Activated CD8-positive, alpha-beta memory T cell treated with anti-CD3 and anti-CD28 coated beads, Interleukin-2, amount 50 U/mL, for 48 hours (primary cell): ENCODE results near the gene TRABD.
A peak's percentile ranks its signal among the peaks of the same experiment; 100 is the strongest.
"Not testable (repeated sequence)": the region's sequence is repeated elsewhere in the genome, so short reads cannot be mapped to it uniquely, and the experiment has no call there.

Source experiments
- DNase-seq: peaks from one replicate; pipeline ENCODE4 v3.0.0-alpha.2; 2020

Gene TRABD

DNA sequence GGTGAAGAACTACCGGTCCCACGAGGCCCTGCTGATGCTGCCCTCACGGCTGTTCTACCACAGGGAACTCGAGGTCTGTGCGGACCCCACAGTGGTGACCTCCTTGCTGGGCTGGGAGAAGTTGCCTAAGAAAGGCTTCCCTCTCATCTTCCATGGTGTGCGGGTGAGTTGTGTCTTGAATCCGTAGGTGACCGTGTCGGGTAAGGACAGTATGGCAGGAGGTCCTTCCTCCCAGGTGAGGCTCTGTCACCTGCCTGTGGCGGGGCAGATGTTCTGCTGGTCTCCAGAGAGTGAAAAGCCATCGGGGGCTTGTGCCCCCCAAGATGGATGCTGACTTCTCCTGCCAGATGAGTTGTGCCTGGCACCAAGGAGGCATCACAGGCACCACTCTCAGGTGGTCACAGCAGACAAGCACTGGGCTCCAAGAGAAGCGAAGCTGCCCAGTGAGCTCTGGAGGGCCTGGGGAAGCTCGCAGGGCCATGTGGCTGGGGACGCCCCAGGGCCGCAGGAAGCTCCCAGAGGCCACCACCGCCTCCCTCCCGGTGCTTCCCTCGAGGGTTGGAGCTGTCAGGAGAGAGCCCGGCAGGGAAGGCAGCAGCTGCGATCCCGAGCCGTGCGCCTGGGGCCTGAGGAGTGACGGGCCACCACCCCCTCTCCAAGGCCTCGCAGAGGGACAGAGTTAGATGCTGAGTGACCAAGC is 32.5 kb upstream of the TRABD start:
- DNase-seq = no peak

DNA sequence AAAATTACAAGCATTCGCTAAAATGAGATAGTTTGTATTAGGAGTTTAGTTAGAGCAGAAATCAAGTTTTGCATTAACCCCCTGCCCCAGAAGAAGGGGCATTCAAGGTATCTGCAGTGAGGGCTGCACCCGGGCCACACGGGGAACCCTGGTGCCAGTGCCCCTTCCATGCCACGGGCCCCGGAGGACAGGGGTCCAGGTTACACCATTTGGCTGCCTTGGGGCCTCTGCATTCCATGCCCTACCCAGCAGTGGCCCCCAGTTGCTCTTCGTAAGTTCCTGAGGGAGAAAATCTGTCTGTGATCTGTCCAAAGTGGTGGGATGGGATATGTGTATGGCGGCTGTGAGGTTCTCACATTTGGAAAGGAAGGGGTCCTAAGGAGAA is 32.0 kb upstream of the TRABD start:
- no peak for DNase-seq

DNA sequence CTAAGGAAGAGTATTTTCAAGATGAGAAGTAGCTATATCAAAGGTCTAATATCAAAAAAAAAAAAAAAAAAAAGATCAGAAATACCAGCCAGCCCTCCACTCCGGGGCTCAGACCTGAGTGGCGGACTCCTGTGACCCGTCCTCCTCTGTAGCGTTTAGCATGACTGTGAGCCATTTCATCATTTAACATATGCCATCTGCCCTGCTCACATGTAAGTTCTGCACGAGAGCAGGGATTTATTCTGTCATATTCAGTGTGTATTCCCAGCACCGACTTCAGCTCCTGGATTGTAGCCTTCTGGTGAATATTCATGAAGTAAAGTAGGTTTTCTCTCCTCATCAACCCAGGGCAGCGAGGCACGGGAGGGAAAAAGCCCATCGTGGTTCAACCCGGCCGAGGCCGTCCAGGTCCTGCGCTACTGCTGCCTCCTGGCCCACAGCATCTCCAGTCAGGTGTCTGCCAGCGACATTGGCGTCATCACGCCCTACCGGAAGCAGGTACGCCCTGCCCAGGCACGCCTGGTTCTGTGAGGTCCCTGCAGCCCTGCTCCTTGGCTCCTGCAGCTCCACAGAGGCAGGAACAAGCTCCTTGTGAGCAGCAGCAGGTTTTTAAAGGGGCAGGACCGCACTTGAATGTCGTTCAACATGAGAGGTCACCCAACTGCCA is 27.9 kb upstream of the TRABD start:
- DNase-seq = no peak

DNA sequence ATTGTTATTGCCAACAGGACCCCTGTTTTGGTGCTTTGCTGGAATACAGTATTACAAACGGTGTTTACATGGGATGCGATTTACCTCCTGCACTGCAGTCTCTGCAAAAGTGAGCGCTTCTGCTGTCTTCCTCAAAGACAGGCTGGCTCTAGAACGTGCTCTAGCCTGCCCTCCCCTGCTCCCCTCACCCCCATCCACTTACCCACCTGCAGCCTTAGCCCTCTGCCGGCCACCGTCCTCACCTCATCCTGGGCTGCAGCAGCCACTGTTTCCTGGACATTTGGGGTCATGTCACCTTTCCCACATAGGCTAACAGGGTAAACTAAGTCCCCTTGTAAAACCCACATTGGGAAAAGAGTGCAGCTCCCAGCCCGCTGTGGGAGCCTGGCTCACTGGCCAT is 24.8 kb upstream of the TRABD start:
- no peak for DNase-seq

DNA sequence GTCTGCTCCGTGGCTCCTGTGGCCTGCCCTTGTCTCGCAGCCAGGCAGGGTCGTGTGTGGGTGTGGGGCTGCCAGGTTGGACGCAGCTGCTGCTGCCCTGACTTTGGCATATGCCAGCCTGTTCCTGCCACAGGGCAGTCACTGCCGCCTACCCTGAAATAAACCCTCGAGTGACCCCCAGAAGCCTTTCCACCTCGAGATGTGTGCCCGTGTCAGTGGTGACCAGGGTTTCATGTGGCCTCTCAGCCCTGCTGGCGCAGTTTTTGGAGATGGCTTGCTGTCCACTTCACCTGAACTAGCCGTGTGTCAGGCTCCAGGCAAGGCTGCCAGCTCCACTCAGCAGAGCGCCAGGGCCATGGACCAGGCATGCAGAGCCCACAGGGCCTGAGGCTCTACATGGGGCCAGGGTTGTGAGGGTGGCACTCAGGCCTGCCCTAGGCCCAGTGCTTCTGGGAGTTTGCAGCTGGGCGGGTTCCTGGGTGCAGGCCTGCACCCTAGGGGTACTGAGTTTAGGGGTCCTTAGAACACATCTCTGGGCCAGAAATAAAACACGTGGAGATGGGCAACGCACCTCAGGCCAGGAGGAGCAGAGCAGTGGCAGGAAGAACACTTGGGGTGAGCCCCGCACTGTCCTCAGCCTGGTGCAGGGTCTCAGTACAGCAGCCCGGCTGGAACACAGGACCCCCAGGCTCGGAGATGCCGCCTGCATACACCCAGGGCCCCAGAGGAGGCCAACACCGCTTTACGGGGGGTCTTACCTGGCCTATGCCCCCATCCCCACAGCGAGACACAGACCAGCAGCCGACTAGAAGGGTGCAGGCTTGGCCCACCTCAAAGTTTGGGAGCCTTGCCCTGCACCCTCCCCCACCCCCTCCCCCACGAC is 24.0 kb upstream of the TRABD start:
- DNase-seq = no peak

DNA sequence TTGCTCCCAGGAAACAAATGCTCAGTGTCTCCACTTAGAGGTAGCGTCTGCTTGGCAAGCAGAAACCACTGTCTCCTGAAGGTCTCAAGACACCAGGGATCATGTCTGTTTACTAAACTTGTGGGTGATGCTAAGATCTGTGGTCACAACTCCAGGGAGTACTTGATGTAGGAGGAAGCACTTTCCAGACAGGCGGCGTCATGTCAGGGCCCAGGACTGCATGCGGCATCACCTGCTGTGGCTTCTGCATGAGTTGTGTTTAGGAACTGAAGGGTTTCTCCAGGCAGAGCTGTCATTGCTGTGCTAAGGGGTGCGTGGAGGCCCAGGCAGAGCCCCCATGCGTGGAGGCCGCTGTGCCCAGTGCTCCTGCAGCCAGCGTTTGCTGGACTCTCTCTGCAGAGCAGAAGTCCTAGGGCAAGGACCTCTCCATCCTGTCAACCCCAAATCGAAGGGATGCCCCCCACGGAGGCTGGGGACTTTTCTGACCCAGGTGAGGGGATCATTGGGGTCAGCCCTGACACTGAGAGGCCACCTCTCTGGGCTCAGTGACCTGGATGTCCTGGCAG is 23.2 kb upstream of the TRABD start:
- DNase-seq = no peak

DNA sequence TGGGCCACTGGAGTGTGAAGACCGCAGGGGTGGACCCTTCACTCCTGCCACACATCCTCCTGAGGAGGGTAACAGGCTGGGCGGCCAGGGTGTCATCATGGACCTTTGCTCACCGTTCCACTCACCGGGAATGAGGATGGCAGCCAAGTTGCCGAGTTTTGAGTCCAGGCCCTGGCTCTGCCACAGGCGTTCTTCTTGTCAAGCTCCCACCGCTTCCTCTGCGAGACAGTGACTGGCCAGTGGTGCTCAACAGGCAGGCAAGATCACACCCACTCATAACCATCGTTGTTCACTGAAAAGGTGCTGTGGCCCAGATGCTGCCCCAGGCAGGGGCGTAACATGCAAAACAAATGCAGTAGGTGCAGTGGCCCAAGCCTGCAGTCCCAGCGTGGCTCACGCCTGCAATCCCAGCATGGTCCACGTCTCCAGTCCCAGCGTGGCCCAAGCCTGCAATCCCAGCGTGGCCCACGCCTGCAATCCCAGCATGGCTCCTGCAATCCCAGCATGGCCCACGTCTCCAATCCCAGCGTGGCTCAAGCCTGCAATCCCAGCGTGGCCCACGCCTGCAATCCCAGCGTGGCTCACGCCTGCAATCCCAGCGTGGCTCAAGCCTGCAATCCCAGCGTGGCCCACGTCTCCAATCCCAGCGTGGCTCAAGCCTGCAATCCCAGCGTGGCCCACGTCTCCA is 20.1 kb upstream of the TRABD start:
- no peak for DNase-seq

DNA sequence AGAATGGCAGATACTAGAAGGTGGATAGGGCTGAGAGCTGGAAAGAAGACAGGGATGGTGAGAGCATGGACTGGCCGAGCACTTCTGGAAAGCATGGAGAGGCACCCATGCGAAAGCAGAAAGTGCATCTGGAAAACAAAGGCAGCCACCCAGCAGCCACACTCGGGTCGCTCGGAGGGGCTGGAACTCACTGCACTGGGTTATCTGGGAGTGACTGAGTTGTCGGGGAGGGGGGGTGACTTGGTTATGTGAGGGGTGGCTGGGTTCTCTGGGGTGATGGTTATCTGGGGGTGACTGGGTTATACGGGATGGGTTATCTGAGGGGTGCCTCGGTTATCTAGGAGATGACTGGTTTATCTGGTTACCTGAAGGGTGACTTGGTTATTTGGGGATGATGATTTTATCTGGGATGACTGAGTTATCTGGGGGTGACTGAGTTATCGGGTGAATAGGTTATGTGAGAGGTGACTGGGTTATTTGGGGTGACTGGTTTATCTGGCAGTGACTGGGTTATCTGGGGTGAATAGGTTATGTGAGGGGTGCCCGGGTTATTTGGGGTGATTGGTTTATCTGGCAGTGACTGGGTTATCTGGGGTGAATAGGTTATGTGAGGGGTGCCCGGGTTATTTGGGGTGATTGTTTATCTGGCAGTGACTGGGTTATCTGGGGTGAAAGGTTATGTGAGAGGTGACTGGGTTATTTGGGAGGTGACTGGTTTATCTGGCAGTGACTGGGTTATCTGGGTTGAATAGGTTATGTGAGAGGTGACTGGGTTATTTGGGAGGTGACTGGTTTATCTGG is 17.8 kb upstream of the TRABD start:
- no peak for DNase-seq

DNA sequence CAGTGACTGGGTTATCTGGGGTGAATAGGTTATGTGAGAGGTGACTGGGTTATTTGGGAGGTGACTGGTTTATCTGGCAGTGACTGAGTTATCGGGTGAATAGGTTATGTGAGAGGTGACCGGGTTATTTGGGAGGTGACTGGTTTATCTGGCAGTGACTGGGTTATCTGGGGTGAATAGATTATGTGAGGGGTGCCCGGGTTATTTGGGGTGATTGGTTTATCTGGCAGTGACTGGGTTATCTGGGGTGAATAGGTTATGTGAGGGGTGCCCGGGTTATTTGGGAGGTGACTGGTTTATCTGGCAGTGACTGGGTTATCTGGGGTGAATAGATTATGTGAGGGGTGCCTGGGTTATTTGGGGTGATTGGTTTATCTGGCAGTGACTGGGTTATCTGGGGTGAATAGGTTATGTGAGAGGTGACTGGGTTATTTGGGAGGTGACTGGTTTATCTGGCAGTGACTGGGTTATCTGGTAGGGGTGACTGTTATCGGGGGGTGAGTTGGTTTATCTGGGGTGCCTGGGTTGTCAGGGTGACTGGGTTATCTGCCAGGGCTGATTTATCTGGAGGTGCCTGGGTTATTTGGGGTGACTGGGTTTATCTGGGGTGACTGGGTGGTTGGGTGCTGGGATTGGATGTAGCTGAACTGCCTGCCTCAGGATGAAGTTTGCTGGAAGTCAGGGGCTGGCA is 17.1 kb upstream of the TRABD start:
- DNase-seq = not testable (repeated sequence)

DNA sequence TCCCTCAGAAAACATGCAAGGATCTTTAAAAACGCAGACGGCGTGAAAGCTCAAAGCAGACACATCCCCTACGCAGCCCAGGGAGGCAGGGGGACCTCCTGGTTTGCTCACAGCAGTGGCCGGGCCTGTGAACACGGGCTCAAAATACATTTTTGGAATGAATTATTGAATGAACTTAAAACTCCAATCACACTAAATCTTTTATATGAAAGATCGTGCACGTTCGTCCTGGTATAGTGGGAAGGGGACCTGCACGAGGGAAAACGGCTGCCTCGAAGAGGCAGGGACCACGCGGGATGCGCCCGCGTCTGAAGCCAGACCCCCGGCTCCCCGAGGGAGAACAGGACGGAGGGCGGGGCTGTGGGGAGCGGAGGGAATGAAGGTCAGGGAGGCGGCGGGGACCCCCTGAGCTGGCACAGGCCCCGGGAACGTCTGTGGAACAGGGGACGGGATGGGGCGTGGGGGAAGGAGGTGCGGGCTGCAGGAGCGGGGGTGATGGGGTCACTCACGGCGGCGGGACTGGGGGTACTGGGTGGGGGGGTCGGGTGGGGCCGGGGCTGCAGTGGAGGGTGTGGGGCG is 16.4 kb upstream of the TRABD start:
- DNase-seq = no peak

DNA sequence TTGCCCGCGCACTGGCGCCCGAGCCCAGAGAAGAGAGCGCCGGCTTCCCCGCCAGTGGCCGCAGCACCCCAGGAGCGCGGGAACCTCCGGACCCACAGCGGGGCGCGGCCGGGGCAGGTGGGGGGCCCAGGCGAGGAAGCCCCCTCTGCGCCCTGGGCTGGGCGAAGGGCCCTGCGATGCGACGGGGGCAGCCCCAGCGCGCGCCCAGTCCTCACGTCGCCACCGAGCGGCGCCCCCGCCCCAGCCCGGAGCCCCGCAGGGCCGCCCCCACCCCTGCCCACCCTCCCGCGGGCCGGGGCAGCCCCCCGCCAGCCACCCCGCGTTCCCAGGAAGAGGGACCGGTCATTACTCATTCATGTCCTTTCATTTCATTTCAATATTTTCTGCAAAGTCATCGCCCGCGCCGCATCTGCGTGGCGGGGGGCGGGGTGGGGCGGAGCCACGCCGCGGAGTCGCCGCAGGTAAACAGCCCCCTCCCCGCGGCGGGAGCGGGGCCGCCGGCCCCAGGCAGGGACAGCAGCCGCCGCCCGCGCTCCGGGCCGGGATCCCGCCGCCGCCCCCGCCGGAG is 15.9 kb upstream of the TRABD start:
- peak; percentile 79 for DNase-seq

DNA sequence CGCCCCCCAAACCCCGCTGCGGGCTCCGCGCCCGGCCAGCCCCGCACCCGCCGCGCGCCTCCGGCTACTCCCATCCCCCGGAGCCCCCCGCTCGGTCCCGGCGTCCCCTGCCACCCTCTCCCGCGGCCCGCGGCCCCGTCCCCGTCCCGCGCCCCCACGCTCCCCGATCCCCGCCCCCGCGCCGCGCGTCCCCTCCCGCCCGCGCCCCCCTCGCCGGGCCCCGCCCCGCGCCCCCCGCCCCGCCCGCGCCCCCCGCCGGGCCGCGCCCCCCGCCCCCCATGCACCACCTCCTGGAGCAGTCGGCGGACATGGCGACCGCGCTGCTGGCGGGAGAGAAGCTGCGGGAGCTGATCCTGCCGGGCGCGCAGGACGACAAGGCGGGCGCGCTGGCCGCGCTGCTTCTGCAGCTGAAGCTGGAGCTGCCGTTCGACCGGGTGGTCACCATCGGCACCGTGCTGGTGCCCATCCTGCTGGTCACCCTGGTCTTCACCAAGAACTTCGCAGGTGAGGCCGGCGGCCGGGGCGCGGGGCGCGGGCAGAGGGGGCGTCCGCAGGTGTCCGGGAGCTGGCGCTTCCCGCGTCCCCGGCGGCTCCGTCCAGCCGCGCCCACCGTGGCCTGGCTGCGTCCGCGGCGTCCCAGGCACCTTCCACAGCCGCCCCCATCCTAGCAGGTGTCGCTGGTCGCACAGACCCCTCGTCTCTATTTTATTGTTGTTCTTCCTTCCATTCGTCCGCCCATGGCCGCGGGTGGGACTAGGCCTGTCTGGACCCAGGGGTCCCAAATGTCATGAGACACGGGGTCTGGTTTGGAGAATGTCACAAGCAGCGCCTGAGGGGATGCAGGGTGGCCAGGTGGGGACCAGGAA is 15.0 kb upstream of the TRABD start, which contains the start of gene PANX2:
TSS of gene PANX2 (plus strand) at position 279 of the 866 bp plus-strand sequence. CDS start at position 279, 0 bp downstream.
- DNase-seq = no peak

DNA sequence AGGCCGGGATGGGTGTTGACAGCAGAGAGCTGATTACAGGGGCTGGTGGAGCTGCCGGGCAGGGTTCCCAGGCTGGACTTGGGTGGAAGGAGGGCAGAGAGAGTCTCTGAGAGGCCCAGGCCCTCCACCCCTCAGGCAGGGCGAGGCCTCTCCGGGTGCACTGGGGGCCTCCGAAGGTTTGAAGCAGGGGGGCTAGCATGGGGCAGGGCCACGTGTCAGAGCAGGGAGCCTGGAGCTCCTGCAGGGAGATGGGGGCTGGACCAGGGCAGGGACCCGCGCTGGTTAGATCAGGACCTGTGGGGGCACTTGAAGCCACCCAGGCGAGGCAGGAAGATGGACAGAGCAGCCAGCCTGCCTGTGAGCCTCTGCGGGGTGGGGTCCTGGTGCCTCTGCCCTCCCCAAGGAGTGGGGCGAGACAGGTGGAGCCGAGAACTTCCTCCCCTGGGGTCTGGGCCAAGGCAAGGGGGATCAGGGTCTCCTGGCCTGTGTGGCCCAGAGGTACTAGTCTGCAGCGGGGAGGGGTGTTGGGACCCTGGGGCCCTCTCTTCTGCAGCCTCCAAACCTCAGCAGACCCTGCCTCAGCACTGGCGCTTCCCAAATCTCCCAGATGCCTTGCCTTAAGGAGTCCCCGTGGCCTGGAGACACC is 14.3 kb upstream of the TRABD start:
- no peak for DNase-seq

DNA sequence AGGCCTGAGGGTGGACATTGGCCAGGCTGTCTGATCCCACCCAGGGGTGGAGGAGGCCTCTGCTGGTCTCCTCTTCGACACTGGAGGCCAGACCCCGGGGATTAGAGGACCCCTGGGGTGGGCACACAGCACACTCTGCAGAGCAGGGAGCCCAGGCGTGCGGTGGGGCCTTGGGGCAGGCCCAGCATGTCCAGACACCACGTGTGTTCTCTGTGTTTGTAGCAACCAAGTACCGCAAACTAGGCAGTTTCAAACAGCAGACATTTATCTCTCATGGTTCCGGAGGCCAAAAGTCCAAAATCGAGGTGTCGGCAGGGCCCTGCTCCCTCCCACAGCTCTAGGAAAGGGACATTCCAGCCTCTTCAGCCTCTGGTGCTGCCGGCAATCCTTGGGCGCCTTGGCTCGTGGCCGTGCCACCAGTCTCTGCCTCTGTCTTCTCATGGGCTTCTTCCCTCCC is 13.7 kb upstream of the TRABD start:
- no peak for DNase-seq

DNA sequence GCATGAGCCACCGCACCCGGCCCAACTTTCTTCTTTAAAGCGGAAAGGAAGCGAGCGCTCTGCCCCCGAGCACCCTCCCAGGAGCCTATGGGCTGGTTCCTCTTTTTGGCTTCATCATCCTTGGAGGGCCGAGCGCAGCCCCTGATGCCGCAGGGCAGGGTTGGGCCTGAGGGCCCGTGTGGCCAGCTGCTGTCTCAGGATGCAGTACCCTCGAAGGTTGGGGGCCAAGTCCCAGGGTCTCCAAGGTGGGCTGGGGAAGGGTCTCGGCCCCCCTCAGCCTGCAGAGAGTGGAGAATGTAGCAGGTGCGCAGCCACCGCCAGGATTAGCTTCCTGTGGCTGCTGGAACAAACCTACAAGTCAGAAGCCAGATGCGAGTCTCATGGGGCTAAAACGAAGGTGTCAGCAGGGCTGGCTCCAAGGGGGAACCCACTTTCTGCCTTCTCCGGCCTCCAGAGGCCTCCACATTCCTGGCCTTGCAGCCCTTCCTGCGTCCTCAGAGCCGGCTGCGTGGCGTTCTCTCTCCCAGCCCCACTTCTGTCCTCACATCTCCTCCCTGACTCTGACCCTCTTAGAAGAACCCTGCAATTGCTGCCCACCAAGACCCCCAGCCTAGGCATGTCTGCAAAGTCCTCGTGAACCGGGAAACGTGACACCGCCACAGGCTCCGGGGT is 12.3 kb upstream of the TRABD start:
- DNase-seq = no peak

DNA sequence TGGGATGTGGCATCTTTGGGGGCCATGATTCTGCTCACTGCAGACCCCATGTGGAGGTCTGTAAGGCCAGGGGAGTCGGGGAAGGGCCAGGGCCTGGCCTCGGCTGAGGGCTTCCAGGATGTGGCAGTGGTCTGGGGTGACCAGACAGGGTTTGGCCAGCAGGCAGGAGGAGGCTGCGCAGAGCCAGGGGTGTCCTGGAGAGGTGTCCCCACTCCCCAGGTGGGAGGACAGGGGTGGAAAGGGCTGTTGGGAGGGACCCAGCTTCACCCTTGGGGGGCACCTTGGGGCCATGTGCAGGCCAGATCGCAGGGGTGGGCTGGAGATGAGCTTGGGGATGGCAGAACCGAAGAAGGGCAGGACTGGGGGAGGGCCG is 11.7 kb upstream of the TRABD start:
- no peak for DNase-seq

DNA sequence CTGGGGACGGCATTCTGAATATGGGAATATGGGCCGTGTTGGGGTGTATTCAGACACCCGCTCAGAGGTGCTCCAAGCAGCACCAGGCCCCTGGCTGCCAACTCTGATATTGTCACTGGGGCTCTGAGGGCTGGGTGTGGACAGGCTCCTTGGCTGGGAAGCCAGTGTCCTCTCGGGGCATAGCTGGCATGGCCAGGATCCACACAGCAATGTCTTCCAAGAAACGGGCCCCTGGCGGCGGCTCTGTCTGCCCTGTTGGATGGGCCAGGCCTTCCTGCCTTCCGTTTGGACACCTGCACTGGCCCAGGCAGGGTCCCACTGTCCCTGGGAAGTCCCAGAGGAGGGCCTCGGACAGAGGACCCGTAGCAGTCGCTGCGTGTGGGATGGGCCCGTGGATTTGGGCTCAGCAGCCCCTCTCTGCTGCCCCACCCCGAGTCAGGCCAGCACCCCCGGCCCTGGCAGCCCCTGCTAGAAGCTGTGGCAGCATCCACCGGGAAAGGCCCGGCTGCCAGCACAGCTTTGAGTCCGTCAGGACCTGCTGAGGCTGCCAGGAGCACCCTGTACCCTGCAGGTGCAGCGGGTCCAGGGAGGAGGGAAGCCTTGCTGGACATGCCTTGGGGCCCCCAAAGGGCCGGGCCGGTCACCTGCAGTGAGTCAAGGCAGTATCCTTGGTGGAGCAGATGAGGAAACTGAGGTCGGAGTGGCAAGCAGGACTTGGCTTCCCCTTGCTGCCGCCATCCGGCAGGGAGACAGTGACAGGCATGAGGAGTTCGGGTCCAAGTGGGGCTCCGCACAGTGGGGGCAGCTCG is 11.1 kb upstream of the TRABD start:
- DNase-seq = no peak

DNA sequence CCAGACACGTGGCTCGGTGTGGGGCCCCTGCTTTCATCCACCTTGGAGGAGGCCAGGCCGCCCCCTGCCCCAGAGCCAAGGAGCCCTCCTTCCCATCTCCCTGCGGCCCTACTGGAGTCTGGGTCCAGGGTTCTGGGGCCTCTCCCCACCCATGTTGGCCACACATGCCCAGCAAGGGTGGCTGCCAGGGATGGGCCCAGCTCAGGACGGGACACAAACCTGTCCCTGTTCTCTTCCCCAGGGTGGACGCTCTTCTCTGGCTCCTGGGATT is 10.6 kb upstream of the TRABD start:
- no peak for DNase-seq
